Large intestine (tissue), 3 donors: ENCODE results near the gene GNAO1. TPM values are rescaled to one million over a fixed set of nuclear protein-coding genes. Genes with fewer than 3 reads are reported as not detected.

ENCODE experiments used
- DNase-seq, 2 donors: peaks; one replicate each; pipeline versions ENCODE4 v3.0.0 to v3.0.0-alpha.2; 2013
- H3K27ac ChIP-seq: one replicate; pipeline ENCODE4 v1.5.1; 2013; ENCODE audit warnings: low read length
- H3K27me3 ChIP-seq: 2 replicates; pipeline ENCODE4 v1.6.1; 2013; ENCODE audit warnings: low read length; ENCODE audit not compliant: control insufficient read depth, insufficient read depth
- H3K36me3 ChIP-seq: 2 replicates; pipeline ENCODE4 v1.6.1; 2013; ENCODE audit warnings: low read length; ENCODE audit not compliant: control insufficient read depth, insufficient read depth
- H3K4me1 ChIP-seq: one replicate; pipeline ENCODE4 v1.6.1; 2013; ENCODE audit warnings: low read length; ENCODE audit not compliant: control insufficient read depth, insufficient read depth
- H3K4me3 ChIP-seq: one replicate; pipeline ENCODE4 v1.5.1; 2013; ENCODE audit warnings: low read length
- H3K9me3 ChIP-seq: one replicate; pipeline ENCODE4 v1.6.1; 2013; ENCODE audit warnings: mild to moderate bottlenecking, low read depth, low read length, moderate library complexity; ENCODE audit not compliant: control insufficient read depth
- WGBS: methylation state at CpG from one replicate; pipeline ENCODE4 v1.1.5; 2013; ENCODE audit warnings: low lambda C conversion rate; ENCODE audit not compliant: insufficient coverage; 5-methylcytosine and 5-hydroxymethylcytosine counted together
- polyA plus RNA-seq: library from polyadenylated mRNA; unstranded; fragments of 120-200 nt; gene quantifications from one replicate; pipeline ENCODE4 v1.2.1, GENCODE V29; 2013

Gene GNAO1
- polyA plus RNA-seq, 1 donor: 15.9 TPM

GRCh38 chr16:56255904-56256303 is 64.6 kb downstream of the GNAO1 start:
- Histone ChIP-seq H3K4me3 (no peak overlapping the region), H3K36me3 (no peaks in the 10 kb centered on the region), H3K9me3 (no peaks in the 10 kb centered on the region), H3K27ac (no peak overlapping the region), H3K27me3 (no peaks in the 10 kb centered on the region), H3K4me1 (peaks cover 2% of the 10 kb centered on the region)
- no peak for DNase-seq
- no CpG with 5 or more reads among the region's 1 CpG for WGBS

- DNase-seq: peak; percentile 56 to 57
Measured at GRCh38 chr16:56257239-56257638, 66.0 kb downstream of the GNAO1 start.

GRCh38 chr16:56257666-56258342 is 66.5 kb downstream of the GNAO1 start:
- DNase-seq: peak in 1 of 2 donors; percentile 15
- no peaks in the 10 kb centered on the region for H3K36me3 ChIP-seq
- 70% methylated on average over 1 of the region's 8 CpGs for WGBS
- H3K27me3 ChIP-seq: no peaks in the 10 kb centered on the region
- no peak overlapping the region for H3K4me3 ChIP-seq
- no peaks in the 10 kb centered on the region for H3K9me3 ChIP-seq
- H3K4me1 ChIP-seq: peaks cover 12% of the 10 kb centered on the region
- peak overlapping the region; percentile 23 for H3K27ac ChIP-seq

More at GRCh38 chr16:56257239-56257638, 66.0 kb downstream of the GNAO1 start:
- no CpG with 5 or more reads among the region's 6 CpGs for WGBS
- no peak overlapping the region for H3K27ac ChIP-seq
- peaks cover 8% of the 10 kb centered on the region for H3K4me1 ChIP-seq
- H3K4me3 ChIP-seq: no peak overlapping the region
- H3K36me3 ChIP-seq: no peaks in the 10 kb centered on the region
- H3K9me3 ChIP-seq: no peaks in the 10 kb centered on the region
- no peaks in the 10 kb centered on the region for H3K27me3 ChIP-seq

GRCh38 chr16:56258508-56259424 is 67.5 kb downstream of the GNAO1 start:
- WGBS: no CpG with 5 or more reads among the region's 8 CpGs
- Histone ChIP-seq H3K4me1 (peaks cover 18% of the 10 kb centered on the region), H3K27ac (peak overlapping the region; percentile 23), H3K36me3 (no peaks in the 10 kb centered on the region), H3K4me3 (no peak overlapping the region), H3K9me3 (no peaks in the 10 kb centered on the region), H3K27me3 (no peaks in the 10 kb centered on the region)
- DNase-seq: no peak

- WGBS: no CpG with 5 or more reads among the region's 4 CpGs
- H3K27ac ChIP-seq: no peak overlapping the region
- peaks cover 24% of the 10 kb centered on the region for H3K4me1 ChIP-seq
Measured at GRCh38 chr16:56259425-56259779, 68.1 kb downstream of the GNAO1 start.

GRCh38 chr16:56260378-56261160 is 69.3 kb downstream of the GNAO1 start:
- H3K4me1 ChIP-seq: peaks cover 33% of the 10 kb centered on the region
- no CpG with 5 or more reads among the region's 13 CpGs for WGBS

More at GRCh38 chr16:56259425-56259779, 68.1 kb downstream of the GNAO1 start:
- H3K4me3 ChIP-seq: no peak overlapping the region
- H3K9me3 ChIP-seq: no peaks in the 10 kb centered on the region
- no peaks in the 10 kb centered on the region for H3K36me3 ChIP-seq
- DNase-seq: no peak
- no peaks in the 10 kb centered on the region for H3K27me3 ChIP-seq

GRCh38 chr16:56261656-56262055 is 70.4 kb downstream of the GNAO1 start:
- no peaks in the 10 kb centered on the region for H3K9me3 ChIP-seq
- no peak for DNase-seq
- H3K27ac ChIP-seq: peak overlapping the region; percentile 40
- 95% methylated on average over 4 of the region's 7 CpGs for WGBS
- H3K27me3 ChIP-seq: no peaks in the 10 kb centered on the region
- no peak overlapping the region for H3K4me3 ChIP-seq
- no peaks in the 10 kb centered on the region for H3K36me3 ChIP-seq
- peaks cover 33% of the 10 kb centered on the region for H3K4me1 ChIP-seq

More at GRCh38 chr16:56260378-56261160, 69.3 kb downstream of the GNAO1 start:
- no peak overlapping the region for H3K4me3 ChIP-seq
- H3K27ac ChIP-seq: no peak overlapping the region
- H3K36me3 ChIP-seq: no peaks in the 10 kb centered on the region
- DNase-seq: no peak
- no peaks in the 10 kb centered on the region for H3K9me3 ChIP-seq
- H3K27me3 ChIP-seq: no peaks in the 10 kb centered on the region

- Histone ChIP-seq H3K4me3 (no peak overlapping the region), H3K27ac (peak overlapping the region; percentile 40), H3K9me3 (no peaks in the 10 kb centered on the region), H3K4me1 (peaks cover 33% of the 10 kb centered on the region), H3K36me3 (no peaks in the 10 kb centered on the region), H3K27me3 (no peaks in the 10 kb centered on the region)
- peak; percentile 52 to 70 for DNase-seq
- 34% methylated on average over 2 of the region's 5 CpGs for WGBS
Measured at GRCh38 chr16:56262148-56262547, 70.9 kb downstream of the GNAO1 start.

GRCh38 chr16:56262551-56263245 is 71.4 kb downstream of the GNAO1 start:
- Histone ChIP-seq H3K27ac (peak overlapping the region; percentile 40), H3K9me3 (no peaks in the 10 kb centered on the region), H3K4me1 (peaks cover 31% of the 10 kb centered on the region), H3K36me3 (no peaks in the 10 kb centered on the region), H3K27me3 (no peaks in the 10 kb centered on the region), H3K4me3 (no peak overlapping the region)
- WGBS: no CpG with 5 or more reads among the region's 9 CpGs
- peak in 1 of 2 donors; percentile 18 for DNase-seq
